IMR-90 (cell line): ENCODE results near the gene ITFG1. TPM values are rescaled to one million over a fixed set of nuclear protein-coding genes. Genes with fewer than 3 reads are reported as not detected.

Experiments used
- ATAC-seq: fragments of 200-7000 bp; cut with Tn5 transposase; 2 replicates; pipeline ENCODE4 v1.9.1; 2020; ENCODE audit warnings: low read depth, mild to moderate bottlenecking, moderate library complexity
- BruUV-seq: library from RNA; stranded (reverse); fragments of 400-500 nt; replicated peaks from 2 replicates; lab custom pipeline; 2021; lab: Mats Ljungman, UMichigan
- CTCF ChIA-PET: fragments of 300-600 bp; formaldehyde crosslinking; extraction: SDS; loops from one replicate; lab custom pipeline; 2021; ENCODE audit warnings: antibody characterized with exemption; lab: Yijun Ruan, JAX
- POLR2A ChIA-PET: fragments of 300-600 bp; sonication (Branson Sonifier 250); formaldehyde crosslinking; loops from one replicate; lab custom pipeline; 2022; ENCODE audit warnings: antibody characterized with exemption; ENCODE audit not compliant: unreplicated experiment; lab: Charles Lee
- DNase-seq: peaks from one replicate; pipeline ENCODE4 v3.0.0; 2013
- H2AFZ ChIP-seq: replicated peaks from 2 replicates; pipeline ENCODE3; 2013; ENCODE audit warnings: low read length, mild to moderate bottlenecking; ENCODE audit not compliant: poor library complexity
- H2AK5ac ChIP-seq: 2 replicates; pipeline ENCODE4 v1.6.1; 2013; ENCODE audit warnings: low read depth, low read length, inconsistent platforms
- H2AK9ac ChIP-seq: replicated peaks from 2 replicates; pipeline ENCODE3; 2013; ENCODE audit warnings: mild to moderate bottlenecking, low read depth, low read length, moderate library complexity; ENCODE audit not compliant: poor library complexity
- H2BK120ac ChIP-seq: 2 replicates; pipeline ENCODE4 v1.6.1; 2013; ENCODE audit warnings: low read depth, low read length, inconsistent platforms
- H2BK15ac ChIP-seq: 3 replicates; pipeline ENCODE4 v1.6.1; 2013; ENCODE audit warnings: low read depth, low read length, inconsistent platforms
- H2BK20ac ChIP-seq: 2 replicates; pipeline ENCODE4 v1.6.1; 2013; ENCODE audit warnings: low read depth, mild to moderate bottlenecking, inconsistent platforms, low read length, moderate library complexity
- H2BK5ac ChIP-seq: 2 replicates; pipeline ENCODE4 v1.6.1; 2013; ENCODE audit warnings: mild to moderate bottlenecking, low read depth, low read length, inconsistent platforms; ENCODE audit not compliant: poor library complexity, severe bottlenecking
- H3K14ac ChIP-seq: replicated peaks from 2 replicates; pipeline ENCODE4 v1.6.1; 2013; ENCODE audit warnings: low read depth, low read length, inconsistent platforms
- H3K18ac ChIP-seq: 2 replicates; pipeline ENCODE4 v1.6.1; 2013; ENCODE audit warnings: low read depth, low read length, control low read depth
- H3K23ac ChIP-seq: 2 replicates; pipeline ENCODE4 v1.6.1; 2013; ENCODE audit warnings: low read depth, low read length, inconsistent platforms
- H3K27ac ChIP-seq: 2 replicates; pipeline ENCODE4 v1.5.1; 2013; ENCODE audit warnings: mild to moderate bottlenecking, control low read depth, low read length; ENCODE audit not compliant: insufficient read depth
- H3K27me3 ChIP-seq: 2 replicates; pipeline ENCODE4 v1.6.1; 2013; ENCODE audit warnings: low read length; ENCODE audit not compliant: control insufficient read depth, insufficient read depth
- H3K36me3 ChIP-seq: 2 replicates; pipeline ENCODE4 v1.6.1; 2013; ENCODE audit warnings: low read length, mixed read lengths; ENCODE audit not compliant: control insufficient read depth, insufficient read depth
- H3K4ac ChIP-seq: 2 replicates; pipeline ENCODE4 v1.6.1; 2013; ENCODE audit warnings: low read depth, low read length, inconsistent platforms
- H3K4me1 ChIP-seq: 2 replicates; pipeline ENCODE4 v1.6.1; 2013; ENCODE audit warnings: low read length, mixed read lengths; ENCODE audit not compliant: control insufficient read depth, insufficient read depth
- H3K4me2 ChIP-seq: 2 replicates; pipeline ENCODE4 v1.6.1; 2013; ENCODE audit warnings: low read depth, mild to moderate bottlenecking, control low read depth, low read length, moderate library complexity
- H3K4me3 ChIP-seq: 2 replicates; pipeline ENCODE4 v1.5.1; 2013; ENCODE audit warnings: low read depth, mild to moderate bottlenecking, control low read depth, low read length, moderate library complexity; ENCODE audit not compliant: insufficient read depth
- H3K56ac ChIP-seq: 2 replicates; pipeline ENCODE4 v1.6.1; 2013; ENCODE audit warnings: low read length, inconsistent platforms; ENCODE audit not compliant: insufficient read depth; ENCODE audit errors: extremely low read depth
- H3K79me1 ChIP-seq, 2 experiments: 2 replicates each; pipeline ENCODE4 v1.6.1; 2013; ENCODE audit warnings: low read length in 2 of 2, inconsistent platforms in 1 of 2, low read depth in 1 of 2
- H3K9ac ChIP-seq: 2 replicates; pipeline ENCODE4 v1.6.1; 2013; ENCODE audit warnings: low read depth, low read length, control low read depth
- H3K9me1 ChIP-seq: 2 replicates; pipeline ENCODE4 v1.6.1; 2013; ENCODE audit warnings: low read length, inconsistent platforms; ENCODE audit not compliant: insufficient read depth
- H3K9me3 ChIP-seq: 2 replicates; pipeline ENCODE4 v1.6.1; 2013; ENCODE audit warnings: low read length; ENCODE audit not compliant: control insufficient read depth, insufficient read depth
- H4K20me1 ChIP-seq: 2 replicates; pipeline ENCODE4 v1.6.1; 2013; ENCODE audit warnings: low read length, inconsistent platforms; ENCODE audit not compliant: insufficient read depth
- H4K5ac ChIP-seq: 2 replicates; pipeline ENCODE4 v1.6.1; 2013; ENCODE audit warnings: mild to moderate bottlenecking, low read depth, low read length, control low read depth
- H4K8ac ChIP-seq, 2 experiments: 2 replicates each; pipeline ENCODE4 v1.6.1; 2013; ENCODE audit warnings: low read depth in 2 of 2, low read length in 2 of 2, control low read depth in 1 of 2, inconsistent platforms in 1 of 2
- H4K91ac ChIP-seq: 2 replicates; pipeline ENCODE4 v1.6.1; 2013; ENCODE audit warnings: low read depth, low read length, inconsistent platforms; ENCODE audit not compliant: insufficient read depth
- BHLHE40 ChIP-seq: fragments of 150-350 bp; IDR thresholded peaks from 2 replicates; pipeline ENCODE4 v1.6.1; 2016; ENCODE audit warnings: mild to moderate bottlenecking, low read depth, low read length
- CEBPB ChIP-seq: IDR thresholded peaks from 2 replicates; pipeline ENCODE4 v1.6.1; 2012; ENCODE audit warnings: low read depth, low read length, improper control_type of control experiment
- CHD1 ChIP-seq: IDR thresholded peaks from 2 replicates; pipeline ENCODE4 v1.6.1; 2012; ENCODE audit warnings: low read depth, low read length, improper control_type of control experiment
- FOS ChIP-seq: fragments of 150-350 bp; IDR thresholded peaks from 2 replicates; pipeline ENCODE4 v1.6.1; 2016; ENCODE audit warnings: low read depth, low read length
- MAFK ChIP-seq: IDR thresholded peaks from 2 replicates; pipeline ENCODE4 v1.6.1; 2012; ENCODE audit warnings: low read depth, low read length, improper control_type of control experiment
- MAZ ChIP-seq: IDR thresholded peaks from 2 replicates; pipeline ENCODE4 v1.6.1; 2012; ENCODE audit warnings: low read depth, mild to moderate bottlenecking, low read length, improper control_type of control experiment, moderate library complexity, borderline replicate concordance
- MXI1 ChIP-seq: IDR thresholded peaks from 2 replicates; pipeline ENCODE4 v1.6.1; 2012; ENCODE audit warnings: low read depth, mild to moderate bottlenecking, low read length, moderate library complexity, borderline replicate concordance
- NFE2L2 ChIP-seq: fragments of 150-350 bp; IDR thresholded peaks from 2 replicates; pipeline ENCODE4 v1.6.1; 2016; ENCODE audit warnings: low read depth, mild to moderate bottlenecking, low read length
- POLR2A ChIP-seq: IDR thresholded peaks from 2 replicates; pipeline ENCODE4 v1.6.1; 2012; ENCODE audit warnings: mild to moderate bottlenecking, low read depth, low read length
- RAD21 ChIP-seq: IDR thresholded peaks from 2 replicates; pipeline ENCODE4 v1.6.1; 2012; ENCODE audit warnings: low read length, improper control_type of control experiment
- RCOR1 ChIP-seq: IDR thresholded peaks from 2 replicates; pipeline ENCODE4 v1.6.1; 2012; ENCODE audit warnings: mild to moderate bottlenecking, low read length, improper control_type of control experiment; ENCODE audit not compliant: insufficient replicate concordance
- RFX5 ChIP-seq: IDR thresholded peaks from 2 replicates; pipeline ENCODE4 v1.8.0; 2012; ENCODE audit warnings: low read depth, mild to moderate bottlenecking, low read length, moderate library complexity
- SMC3 ChIP-seq: fragments of 150-350 bp; IDR thresholded peaks from 2 replicates; pipeline ENCODE4 v1.6.1; 2016; ENCODE audit warnings: low read depth, mild to moderate bottlenecking, antibody characterized with exemption, low read length, moderate library complexity
- WGBS, 2 experiments: methylation state at CpG; one replicate each; pipeline versions ENCODE4 v1.1.5 to v1.1.7; 2013; ENCODE audit warnings: missing lambda C conversion rate in 2 of 2; ENCODE audit not compliant: insufficient read length in 1 of 2; ENCODE audit errors: extremely low coverage in 2 of 2; 5-methylcytosine and 5-hydroxymethylcytosine counted together
- dilution Hi-C: fragments of 300-500 bp; cut with HindIII; formaldehyde crosslinking; loops from one replicate; pipeline ENCODE4 v1.14.3; 2018; ENCODE audit warnings: low sequenced_read_pairs; ENCODE audit not compliant: unreplicated experiment
- in situ Hi-C: fragments of 300-500 bp; cut with MboI; formaldehyde crosslinking; loops from 3 replicates; pipeline ENCODE4 v1.14.3; 2019; ENCODE audit warnings: low sequenced_read_pairs, inconsistent platforms, mixed read lengths
- intact Hi-C: fragments of 100-400 bp; cut with micrococcal nuclease; formaldehyde crosslinking; loops from 2 replicates; pipeline ENCODE4 v1.10.0; 2022
- polyA plus RNA-seq, 3 experiments: library from polyadenylated mRNA; depleted of rRNA; stranded (reverse); fragments of >200 nt; gene quantifications; 2 replicates each; pipeline ENCODE4 v1.2.3, GENCODE V29; 2012; ENCODE audit warnings: low replicate concordance in 1 of 3
- total RNA-seq: library from RNA; depleted of rRNA; stranded (reverse); fragments of >200 nt; gene quantifications from 2 replicates; pipeline ENCODE4 v1.2.3, GENCODE V29; 2012
- TF ChIP-seq, protein P1 (sequence below): conservative IDR thresholded peaks from 2 replicates; pipeline ENCODE4 v1.5.1; 2012; ENCODE audit warnings: mild to moderate bottlenecking, low read depth, low read length, improper control_type of control experiment
- TF ChIP-seq, protein P2 (sequence below): fragments of 150-350 bp; IDR thresholded peaks from 2 replicates; pipeline ENCODE4 v1.6.1; 2016; ENCODE audit warnings: low read depth, mild to moderate bottlenecking, low read length, moderate library complexity, borderline replicate concordance
- TF ChIP-seq, protein P3 (sequence below): fragments of 150-350 bp; IDR thresholded peaks from 2 replicates; pipeline ENCODE4 v1.6.1; 2017; ENCODE audit warnings: mild to moderate bottlenecking, antibody characterized with exemption, low read length, low read depth

The ITFG1 gene
- total and polyA plus RNA-seq, 2 of the 4 experiments (the other 2 are of a cell fraction), result 54.3 to 60.4 TPM

DNA sequence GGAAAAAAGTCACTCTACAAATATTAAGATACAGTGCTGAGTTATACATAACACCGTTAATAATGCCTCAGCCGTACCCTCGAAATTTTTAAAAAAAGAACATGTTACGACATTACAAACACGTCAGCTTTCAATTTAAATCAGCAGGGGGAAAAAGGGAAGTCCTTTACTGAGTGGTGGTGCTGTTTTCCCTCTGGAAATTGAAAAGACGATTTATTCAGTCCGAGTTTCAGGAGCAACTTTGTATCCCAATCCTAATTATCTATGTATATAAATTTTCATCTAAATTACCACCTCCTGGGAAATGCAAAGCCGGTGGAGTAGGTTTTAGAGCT, 318.4 kb downstream of the ITFG1 start:
- no peaks in the 10 kb centered on the region for H3K27me3 ChIP-seq
- no TSS peak for BruUV-seq
- no peak overlapping the region for H3K27ac ChIP-seq
- no peak overlapping the region for H4K8ac ChIP-seq
- H3K9me1 ChIP-seq, result no peaks in the 10 kb centered on the region
- H2AFZ ChIP-seq, result peak overlapping the region; percentile 86
- no peak overlapping the region for H2BK20ac ChIP-seq
- H3K36me3 ChIP-seq, result no peaks in the 10 kb centered on the region
- no peak overlapping the region for H2AK5ac ChIP-seq
- no peak for TF ChIP-seq RFX5
- TF ChIP-seq CEBPB, result no peak; the same call in 1 of the 2 replicates
- TF ChIP-seq NFE2L2, result no peak
- TF ChIP-seq, protein P1, sequence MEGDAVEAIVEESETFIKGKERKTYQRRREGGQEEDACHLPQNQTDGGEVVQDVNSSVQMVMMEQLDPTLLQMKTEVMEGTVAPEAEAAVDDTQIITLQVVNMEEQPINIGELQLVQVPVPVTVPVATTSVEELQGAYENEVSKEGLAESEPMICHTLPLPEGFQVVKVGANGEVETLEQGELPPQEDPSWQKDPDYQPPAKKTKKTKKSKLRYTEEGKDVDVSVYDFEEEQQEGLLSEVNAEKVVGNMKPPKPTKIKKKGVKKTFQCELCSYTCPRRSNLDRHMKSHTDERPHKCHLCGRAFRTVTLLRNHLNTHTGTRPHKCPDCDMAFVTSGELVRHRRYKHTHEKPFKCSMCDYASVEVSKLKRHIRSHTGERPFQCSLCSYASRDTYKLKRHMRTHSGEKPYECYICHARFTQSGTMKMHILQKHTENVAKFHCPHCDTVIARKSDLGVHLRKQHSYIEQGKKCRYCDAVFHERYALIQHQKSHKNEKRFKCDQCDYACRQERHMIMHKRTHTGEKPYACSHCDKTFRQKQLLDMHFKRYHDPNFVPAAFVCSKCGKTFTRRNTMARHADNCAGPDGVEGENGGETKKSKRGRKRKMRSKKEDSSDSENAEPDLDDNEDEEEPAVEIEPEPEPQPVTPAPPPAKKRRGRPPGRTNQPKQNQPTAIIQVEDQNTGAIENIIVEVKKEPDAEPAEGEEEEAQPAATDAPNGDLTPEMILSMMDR, result no peak
- TF ChIP-seq RAD21, result no peak
- no peak for TF ChIP-seq POLR2A
- TF ChIP-seq, protein P2, sequence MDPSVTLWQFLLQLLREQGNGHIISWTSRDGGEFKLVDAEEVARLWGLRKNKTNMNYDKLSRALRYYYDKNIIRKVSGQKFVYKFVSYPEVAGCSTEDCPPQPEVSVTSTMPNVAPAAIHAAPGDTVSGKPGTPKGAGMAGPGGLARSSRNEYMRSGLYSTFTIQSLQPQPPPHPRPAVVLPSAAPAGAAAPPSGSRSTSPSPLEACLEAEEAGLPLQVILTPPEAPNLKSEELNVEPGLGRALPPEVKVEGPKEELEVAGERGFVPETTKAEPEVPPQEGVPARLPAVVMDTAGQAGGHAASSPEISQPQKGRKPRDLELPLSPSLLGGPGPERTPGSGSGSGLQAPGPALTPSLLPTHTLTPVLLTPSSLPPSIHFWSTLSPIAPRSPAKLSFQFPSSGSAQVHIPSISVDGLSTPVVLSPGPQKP, result no peak
- TF ChIP-seq FOS, result no peak
- TF ChIP-seq BHLHE40, result no peak
- no peak for TF ChIP-seq RCOR1
- TF ChIP-seq MAFK, result no peak
- TF ChIP-seq, protein P3, sequence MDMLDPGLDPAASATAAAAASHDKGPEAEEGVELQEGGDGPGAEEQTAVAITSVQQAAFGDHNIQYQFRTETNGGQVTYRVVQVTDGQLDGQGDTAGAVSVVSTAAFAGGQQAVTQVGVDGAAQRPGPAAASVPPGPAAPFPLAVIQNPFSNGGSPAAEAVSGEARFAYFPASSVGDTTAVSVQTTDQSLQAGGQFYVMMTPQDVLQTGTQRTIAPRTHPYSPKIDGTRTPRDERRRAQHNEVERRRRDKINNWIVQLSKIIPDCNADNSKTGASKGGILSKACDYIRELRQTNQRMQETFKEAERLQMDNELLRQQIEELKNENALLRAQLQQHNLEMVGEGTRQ, result no peak
- no peak for TF ChIP-seq MXI1
- TF ChIP-seq CHD1, result no peak
- TF ChIP-seq SMC3, result no peak
- no peak for TF ChIP-seq MAZ
- in situ Hi-C loops, result no loop called here
- POLR2A ChIA-PET, result no interaction called here
- H3K4me1 ChIP-seq, result no peaks in the 10 kb centered on the region
- no peak overlapping the region for H3K56ac ChIP-seq
- DNase-seq (peak; percentile 44), ATAC-seq (no peak)
- no peak overlapping the region for H3K14ac ChIP-seq
- no peak overlapping the region for H2AK9ac ChIP-seq
- no peak overlapping the region for H3K4ac ChIP-seq
- H3K4me3 ChIP-seq, result peak overlapping the region; percentile 62
- no peak overlapping the region for H2BK5ac ChIP-seq
- H3K79me1 ChIP-seq, result peaks cover 4 to 21% of the 10 kb centered on the region in 2 experiments
- no peak overlapping the region for H2BK15ac ChIP-seq
- H3K9ac ChIP-seq, result no peak overlapping the region
- peak overlapping the region; percentile 95 for H3K4me2 ChIP-seq
- intact Hi-C loops, result loop anchor here (2.0 to 10.0 kb wide), 10 partner anchors 106 to 1490 kb away; partner anchors contain the start of genes ABCC11 and LONP2
- H2BK120ac ChIP-seq, result no peak overlapping the region
- H3K23ac ChIP-seq, result peak overlapping the region; percentile 24; the same call in 1 of the 2 replicates
- H3K18ac ChIP-seq, result no peak overlapping the region
- no peak overlapping the region for H4K5ac ChIP-seq
- no peaks in the 10 kb centered on the region for H4K20me1 ChIP-seq
- dilution Hi-C loops, result no loop called here
- H3K9me3 ChIP-seq, result no peaks in the 10 kb centered on the region
- no peak overlapping the region for H4K91ac ChIP-seq
- CTCF ChIA-PET, result interaction anchor here (0.6 to 3.7 kb wide), 12 partner anchors 8 to 1022 kb away, joined by 3 to 26 read pairs (median 9); partner anchors contain the start of gene ABCC12
- no CpG with 5 or more reads among the region's 8 CpGs for WGBS, 2 experiments
